HG03045 (cell line): ENCODE results near the gene HTRA1.

Source experiments
- ATAC-seq: cut with Tn5 transposase; IDR thresholded peaks from one replicate; pipeline ENCODE4 v1.9.1; 2021; ENCODE audit warnings: mild to moderate bottlenecking, moderate library complexity; ENCODE audit not compliant: unreplicated experiment

Gene HTRA1

DNA sequence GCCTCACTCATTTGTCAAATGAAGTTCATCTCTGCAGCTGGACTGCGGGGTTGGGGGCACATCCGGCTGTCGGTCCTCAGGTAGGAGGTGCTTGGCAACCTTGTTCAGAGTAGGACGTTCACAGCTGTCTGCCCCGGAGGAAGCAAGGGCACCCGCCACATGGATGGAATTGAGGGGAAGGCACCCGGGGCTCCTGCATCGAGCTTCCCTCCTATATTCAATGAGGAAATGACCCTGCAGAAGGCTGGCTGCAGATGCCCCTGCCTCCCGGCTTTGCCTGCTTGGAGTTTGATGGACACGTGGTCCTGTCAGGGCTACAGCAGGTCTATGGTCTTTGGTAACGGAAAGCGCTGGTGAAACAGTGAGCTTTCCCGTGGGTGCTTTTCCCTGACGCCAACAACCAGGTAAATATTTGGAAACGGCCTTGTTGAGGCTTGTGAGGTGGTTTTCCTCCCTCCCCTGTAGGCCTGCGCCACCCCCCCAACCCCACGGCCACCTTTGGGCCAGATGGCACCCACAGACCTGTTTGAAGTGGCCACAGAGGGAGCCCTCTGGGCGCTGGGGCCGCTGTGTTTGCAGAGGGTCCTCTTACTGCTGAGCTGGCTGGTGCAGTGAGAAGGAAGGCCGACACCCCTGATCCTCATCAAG is 32.9 kb downstream of the HTRA1 start:
- ATAC-seq, result no peak

DNA sequence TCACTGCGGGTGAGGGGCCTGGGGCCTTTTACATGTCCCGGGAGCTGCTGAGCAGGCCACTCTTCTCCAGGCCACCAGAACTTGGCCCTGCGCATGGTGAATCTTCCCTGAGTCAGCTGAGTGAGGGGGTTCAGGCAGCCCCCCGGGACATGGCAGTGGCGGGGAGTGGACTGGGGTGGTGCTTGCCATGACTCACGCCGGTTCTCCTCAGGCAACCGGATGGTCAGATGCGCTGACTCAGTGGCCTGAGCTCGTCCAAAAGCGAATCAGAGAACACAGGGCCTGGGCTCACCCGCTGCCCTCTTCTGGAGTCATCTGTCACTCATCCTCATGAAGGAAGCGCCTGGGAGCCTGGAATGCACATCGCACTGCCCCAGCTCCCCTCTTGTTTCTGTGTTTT is 33.5 kb downstream of the HTRA1 start:
- ATAC-seq, result no peak

DNA sequence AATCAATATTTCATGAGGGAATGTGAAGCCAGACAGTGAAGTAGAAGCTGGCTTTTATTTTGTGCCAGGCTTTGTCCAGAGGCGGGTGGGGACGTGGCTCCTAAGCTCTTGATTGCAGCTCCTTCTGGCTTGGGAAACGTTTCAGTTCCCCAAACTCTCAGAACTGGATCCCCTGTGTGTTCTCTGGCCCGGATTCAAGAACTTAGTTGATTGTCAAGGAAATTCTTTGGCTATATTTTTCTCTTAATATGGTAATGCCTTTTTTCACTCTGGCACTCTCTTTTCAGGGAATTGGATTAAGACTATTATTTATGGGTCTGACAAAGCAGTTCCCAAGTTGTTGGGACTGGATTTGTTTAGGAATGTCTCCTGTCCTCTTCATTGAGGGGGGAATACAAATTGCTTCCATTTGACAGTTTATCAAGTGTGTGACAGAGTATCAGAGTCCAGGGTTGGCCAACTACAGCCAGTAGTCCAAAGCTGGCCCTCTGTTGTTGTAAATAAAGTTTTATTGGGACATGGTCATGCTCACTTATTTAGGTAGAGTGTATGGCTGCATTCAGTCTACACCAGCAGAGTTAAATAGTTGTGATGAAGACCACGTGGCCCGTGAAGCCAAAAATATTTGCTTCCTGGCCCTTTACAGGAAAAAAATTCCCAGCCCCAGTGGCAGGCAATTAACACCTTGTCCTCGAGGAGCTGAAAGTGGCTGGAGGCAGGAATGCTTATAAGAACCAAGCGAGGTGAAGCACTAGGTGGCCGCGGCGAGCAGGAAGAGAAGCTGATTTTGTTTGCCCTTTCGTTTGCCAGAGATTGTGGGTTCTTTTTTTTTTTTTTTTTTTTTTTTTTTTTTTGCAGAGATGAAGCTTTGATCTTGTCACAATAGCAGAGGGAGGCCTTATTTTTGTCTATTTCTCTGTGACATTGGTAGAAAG is 34.3 kb downstream of the HTRA1 start:
- no peak for ATAC-seq

DNA sequence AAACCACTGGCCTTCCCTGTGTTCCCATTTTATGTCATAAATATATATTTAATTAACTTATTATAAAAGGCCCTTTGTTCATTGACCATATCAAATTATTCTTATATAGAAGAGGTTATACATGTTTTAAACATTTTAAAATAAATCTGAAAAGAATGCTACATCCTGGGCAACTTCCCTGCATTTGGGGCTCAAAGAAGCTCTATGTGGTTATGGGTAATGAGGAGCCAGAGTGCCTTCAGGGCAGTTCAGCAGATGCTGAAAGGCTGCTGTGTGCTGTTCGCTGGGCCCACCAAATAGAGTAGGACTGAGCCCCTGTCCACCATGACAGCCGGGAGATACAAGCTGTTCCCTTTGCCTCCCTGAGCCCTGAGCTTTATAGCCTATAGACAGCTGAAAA is 35.9 kb downstream of the HTRA1 start:
- ATAC-seq, result no peak

DNA sequence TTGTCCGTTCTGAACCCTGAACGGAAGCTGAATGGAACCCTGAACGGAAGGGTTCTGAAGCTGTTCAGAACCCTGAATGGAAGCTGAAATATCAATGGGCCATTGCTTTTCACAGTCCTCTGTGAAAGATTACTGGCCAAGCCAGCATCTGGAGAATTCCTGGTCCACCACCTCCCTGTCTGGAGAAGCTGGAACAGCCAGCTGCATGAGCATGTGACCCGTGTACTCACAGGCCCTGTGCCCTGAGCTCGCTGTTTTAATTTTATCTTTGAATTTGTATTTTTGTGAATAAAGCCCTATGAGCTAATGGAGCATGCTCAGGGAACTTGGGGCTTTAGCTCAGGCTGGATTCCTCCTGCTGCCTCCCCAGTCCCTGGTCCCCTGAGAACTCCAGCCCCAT is 37.2 kb downstream of the HTRA1 start:
- no peak for ATAC-seq

DNA sequence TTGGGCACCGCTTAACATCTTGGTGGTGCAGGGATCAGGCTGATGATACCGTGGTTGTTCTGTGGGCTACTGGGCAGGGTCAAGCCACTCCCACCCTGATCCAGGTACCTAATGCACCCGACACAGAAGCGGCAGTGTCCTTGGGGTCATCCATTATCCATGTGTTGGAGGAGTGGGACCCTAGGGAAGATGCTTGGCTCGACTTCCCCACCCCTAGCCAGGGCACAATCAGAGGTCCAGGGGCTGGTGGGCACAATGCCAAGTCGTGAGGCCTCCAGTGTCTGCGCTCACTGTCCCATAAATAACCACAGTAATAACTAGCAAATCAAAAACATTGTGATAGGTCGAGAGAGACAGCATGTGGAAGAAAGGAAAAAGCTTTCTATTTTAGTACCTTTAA is 37.7 kb downstream of the HTRA1 start:
- no peak for ATAC-seq

DNA sequence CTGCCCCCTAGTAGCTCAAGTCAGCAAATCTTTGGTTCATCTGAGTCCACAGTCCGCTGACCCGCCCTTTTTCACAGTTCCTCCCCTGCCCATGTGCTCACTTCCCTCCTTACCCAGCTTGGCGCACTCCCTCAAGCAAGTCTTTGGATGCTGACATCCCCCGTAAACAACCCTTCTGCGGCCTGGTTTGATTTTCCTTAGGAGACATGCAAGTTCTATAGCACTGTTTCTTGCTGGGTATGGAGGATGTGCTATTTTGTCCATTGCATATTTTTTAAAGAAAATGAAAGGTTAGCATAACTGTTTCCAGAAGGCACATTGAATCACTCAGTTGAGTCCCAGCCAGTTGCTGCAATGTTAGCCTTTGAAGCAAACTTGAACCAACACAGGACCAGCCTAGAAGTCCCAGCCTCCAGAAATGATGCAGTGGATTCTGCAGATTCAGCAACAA is 38.2 kb downstream of the HTRA1 start:
- ATAC-seq, result no peak

DNA sequence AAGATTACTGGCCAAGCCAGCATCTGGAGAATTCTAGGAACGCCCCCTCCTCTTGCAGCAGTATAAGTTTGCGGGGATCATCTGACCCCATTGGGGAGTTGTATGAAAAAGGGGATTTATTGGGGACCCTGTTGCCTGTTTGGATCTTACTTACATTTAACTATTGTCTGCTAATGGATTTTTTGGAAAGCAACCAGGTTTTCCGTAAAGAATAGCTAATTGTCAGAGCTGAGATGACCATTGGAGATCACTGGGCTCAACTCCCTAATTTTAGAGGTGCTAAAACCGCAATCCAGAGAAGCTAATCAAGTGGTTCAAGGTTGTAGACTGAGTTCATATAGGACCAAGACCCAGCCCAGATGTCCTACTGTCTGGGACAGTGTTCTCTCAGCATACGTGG is 38.8 kb downstream of the HTRA1 start:
- ATAC-seq, result no peak

DNA sequence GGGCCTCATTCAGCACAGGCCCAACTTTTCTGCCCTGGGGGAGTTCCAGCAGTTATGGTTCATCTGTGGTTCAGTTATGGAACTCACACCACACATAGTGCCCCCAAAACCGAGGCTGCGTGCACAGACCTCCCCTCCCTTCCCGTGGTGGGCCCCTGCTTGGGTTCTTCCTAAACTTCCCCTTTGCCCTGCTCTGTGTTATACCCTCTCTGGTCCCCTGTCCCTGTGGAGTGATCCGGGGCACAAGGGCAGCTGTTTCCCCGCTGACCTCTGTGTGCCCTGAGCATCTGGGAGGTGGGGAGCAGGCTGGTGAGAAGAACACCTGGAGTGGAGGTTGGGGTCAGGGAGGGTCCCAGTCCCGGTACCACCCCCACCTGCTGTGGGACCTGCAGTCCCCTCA is 39.4 kb downstream of the HTRA1 start:
- ATAC-seq, result no peak

DNA sequence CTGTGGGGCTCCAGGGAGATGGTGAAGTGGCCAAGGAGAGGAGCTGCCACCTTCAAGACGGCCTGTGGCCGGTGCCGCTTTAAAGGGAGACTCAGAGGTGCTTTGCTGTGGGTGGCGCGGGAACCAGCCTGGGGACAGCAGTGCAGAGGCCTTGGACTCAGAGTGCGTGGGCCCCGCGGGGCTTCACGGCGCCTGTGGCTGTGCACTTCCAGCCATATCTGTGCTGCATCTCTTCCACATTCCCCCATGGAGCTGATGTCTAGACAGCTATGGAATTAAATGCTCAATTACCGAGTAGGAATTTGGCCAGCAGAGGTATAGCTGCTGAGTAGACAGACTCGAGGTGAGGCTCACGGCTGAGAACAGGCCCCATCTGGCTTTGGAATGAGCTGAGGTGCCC is 41.7 kb downstream of the HTRA1 start:
- ATAC-seq, result no peak

DNA sequence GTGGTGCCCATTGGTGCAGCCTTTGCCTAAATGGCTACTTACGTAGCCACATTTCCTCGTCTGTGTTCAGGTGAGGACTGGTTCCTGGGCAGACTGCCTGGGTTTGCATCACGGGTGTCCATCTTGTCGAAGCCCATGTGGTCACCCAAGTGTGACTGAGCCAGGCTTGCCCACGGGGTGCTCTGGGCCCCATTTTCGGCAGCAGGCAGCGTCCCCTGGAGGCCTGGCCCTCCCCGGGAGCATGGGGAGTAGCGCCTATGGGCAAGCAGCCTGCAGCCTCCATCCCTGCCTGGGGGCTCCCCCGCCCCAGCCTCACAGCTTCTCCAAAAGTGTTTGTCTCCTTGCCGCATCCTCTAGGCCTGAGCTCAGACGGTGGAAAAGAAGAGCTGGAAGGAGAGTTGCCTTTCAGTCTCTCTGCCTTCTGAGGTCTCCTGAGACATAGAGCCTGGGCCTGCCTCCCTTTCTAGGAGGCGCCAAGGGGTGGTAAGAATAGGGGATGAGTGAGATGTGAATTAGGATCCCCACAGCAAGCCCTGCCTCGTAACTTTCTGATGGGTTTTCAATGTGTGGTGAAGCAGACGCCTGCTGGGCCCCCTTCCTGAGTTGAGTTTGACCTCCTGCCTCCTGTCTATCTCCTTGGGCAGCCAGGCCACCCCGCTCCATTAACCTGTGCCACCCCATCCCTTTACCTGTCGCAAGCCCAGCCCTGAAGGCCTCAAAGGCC is 42.7 kb downstream of the HTRA1 start:
- ATAC-seq, result no peak

DNA sequence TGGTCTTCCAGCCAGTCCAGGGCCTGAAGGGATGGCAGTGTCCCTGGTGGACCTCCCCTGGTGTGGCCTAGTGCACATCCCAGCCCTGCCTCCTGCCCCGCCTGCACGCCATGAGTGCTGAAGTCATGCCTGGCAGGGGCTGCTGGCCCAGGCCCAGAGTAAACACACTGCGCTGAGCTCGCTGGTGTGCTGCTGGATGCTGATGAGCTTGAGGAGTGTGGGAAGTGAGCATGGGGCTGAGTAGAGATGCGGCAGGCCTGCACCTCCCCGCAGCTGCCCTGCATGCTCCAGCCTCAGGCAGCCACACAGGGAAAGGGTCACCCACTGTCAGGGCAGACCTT is 43.2 kb downstream of the HTRA1 start:
- no peak for ATAC-seq

DNA sequence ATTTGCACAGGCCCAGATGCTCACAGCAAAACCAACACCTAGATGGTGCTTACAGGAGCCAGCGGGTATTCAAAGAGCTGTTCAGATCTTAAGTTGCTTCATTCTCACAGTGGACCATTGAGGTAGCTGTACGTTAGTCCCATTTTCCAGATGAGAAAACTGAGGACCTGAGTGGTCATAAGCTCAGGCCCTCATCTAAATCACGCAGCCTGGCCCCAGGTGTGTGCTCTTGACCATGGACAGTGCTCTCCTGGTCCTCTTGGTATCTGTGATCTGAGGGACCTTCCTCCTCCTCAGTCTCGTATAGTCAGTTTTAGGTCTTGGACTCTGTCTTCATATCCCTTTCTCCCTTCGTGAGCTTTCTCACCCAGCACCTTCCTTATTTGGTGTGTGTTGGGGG is 43.7 kb downstream of the HTRA1 start:
- ATAC-seq, result no peak

DNA sequence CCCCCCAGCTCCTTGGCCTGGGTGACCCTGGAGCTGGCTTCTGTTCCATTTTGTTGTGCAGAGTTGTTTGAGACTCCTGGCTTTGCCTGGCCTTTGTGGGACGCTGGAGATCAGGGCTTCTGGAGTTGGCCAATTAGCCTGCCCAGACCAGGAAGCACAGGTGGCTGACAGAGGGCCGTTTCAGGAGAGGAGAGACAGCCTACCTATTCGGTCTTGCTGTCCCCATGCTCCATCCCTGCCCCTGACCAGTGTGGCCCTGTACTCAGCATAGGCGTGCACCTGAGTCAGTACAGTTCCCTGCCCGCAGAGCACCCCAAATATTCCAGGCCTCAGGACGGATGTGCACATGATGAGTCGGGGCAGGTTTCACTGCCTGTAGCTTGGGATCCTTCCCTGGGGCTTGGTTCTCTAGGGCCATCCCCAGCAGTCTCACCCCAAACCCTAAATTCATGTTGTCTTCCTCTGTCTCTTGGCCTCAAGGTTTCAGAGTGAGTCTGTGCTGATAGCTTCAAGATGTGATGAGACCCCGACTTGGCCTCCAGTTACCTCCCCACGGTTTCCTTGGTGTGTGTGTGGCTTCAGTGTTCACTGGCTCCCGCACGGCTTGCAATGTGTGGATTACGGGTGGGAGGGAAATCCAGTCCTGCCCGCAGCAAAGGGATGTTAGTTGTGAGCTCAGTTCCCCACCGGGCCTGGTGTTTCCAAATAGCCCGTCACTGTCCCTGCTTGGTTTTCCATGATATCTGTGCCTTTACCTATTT is 44.7 kb downstream of the HTRA1 start:
- no peak for ATAC-seq

DNA sequence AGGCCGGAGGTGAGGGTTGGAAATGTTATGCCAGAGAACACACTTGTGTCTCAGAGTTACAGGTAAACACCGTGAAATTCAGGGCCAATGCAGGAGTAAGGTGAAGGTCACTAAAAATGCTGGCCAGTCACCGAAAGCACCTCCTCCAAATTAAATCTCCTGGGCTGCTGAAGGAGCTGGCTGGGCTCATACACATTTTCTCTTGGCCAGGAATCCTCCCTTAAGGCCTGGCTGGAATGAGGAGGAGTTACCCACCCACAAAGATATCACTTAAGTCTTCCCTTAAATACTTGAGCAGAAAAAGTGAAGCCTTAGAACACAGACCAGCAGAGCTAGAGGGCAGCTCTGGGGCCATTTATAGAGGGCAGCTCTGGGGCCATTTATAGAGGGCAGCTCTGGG is 46.3 kb downstream of the HTRA1 start:
- no peak for ATAC-seq

DNA sequence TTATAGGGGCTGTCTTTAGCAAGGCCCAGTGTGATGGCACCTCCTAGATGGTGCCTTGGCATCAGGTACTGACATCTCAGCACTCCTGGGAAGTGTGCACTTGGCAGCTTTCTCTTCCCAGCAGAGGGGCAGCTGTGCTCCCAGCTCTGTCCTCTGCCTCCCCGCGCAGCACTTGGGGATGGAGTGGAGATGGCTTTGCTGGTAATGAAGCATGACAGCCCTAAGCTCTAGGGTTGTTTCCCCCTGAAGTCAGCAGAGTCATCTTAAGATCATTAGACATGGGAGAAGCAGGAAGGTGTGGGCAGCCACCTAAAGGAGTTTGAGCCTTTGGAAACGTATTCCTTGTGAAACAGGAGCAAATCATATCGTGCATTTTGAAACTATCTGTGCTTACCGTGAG is 46.7 kb downstream of the HTRA1 start:
- no peak for ATAC-seq

DNA sequence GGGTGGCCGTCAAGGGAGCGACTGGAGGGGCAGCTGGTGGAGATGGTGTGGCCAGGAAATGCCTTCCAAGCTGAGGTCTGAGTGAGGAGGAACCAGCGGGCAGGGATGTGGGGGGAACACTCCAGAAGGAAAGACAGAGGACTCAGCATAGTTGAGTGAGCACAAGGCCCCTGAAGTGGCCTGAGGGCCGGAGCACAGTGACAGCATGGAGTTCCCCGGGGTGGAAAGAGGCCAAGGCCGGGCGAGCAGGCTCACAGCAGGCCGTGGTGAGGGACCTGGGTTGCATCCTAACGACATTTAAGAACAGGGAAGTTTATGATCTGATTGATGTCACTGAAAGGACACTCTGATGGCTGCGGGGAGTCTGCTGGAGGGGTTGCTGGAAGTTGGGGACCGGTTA is 48.0 kb downstream of the HTRA1 start:
- ATAC-seq, result no peak

DNA sequence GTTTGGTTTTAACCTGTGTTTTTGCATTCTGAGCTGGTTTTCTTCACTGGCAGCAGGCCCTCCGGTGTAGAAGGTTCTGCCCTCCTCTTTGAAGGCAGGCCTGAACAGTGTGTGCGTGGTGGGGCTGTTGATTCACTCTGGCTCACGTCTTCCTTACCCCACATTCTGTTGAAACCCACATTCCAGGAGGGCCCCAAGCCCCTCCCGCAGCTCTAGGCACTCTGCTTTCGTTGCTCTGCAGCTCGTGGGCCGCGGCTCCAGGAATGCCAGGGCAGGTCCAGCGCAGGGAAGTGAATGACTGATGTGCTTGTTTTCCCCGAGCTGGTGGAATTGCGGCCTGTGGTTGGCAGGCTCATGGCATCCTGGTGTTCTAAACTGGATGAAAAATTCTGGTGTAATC is 49.0 kb downstream of the HTRA1 start:
- ATAC-seq, result no peak

DNA sequence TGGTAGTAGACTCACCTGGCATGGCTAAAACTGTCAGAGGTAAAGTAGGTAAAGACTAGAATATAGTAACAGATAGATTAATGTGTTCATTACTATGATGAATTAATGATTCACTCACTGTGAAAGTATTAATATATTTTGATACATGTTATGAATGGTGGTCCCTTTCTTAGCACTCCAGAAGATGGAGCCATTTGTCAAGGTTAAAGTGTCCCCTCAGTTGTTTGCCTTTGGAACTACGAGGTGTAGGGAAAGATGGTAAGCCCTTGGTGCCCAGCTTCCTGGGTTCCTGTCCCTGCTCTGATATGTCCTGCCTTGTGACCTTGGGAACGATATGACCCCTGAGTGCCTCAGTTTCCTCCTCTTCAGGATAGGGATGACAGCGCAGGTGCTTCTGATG is 49.4 kb downstream of the HTRA1 start:
- ATAC-seq, result no peak

DNA sequence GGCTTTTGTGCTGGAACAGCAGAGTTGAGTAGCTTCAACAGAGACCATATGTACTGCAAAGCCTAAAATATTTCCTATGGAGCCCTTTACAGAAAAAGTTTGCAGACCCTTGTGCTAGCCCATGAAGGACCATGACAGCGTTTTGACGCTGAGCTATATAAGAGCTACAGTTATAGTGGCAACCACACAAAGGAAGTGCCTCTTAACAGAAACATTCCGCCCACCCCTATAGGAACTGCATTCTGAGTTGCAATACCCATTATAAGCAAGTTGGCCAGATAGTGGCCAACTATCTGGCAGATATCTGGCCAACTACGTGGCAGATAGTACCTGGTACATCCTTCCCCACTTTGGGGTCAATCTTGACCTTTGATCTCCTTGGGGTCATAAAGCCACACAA is 51.7 kb downstream of the HTRA1 start:
- ATAC-seq, result no peak
